Activated CD4-positive, alpha-beta T cell treated with anti-CD3 and anti-CD28 coated beads, Interleukin-2, Interleukin-6, amounts not matched to agents 100 ng/mL and 50 ng/mL, durations not matched to agents 16 hours and 8 hours (primary cell): ENCODE measurements around the gene CSF3R.

ENCODE experiments used
- DNase-seq: peaks from one replicate; pipeline ENCODE4 v3.0.0-alpha.2; 2020

Gene CSF3R

GRCh38 chr1:36453600-36454388 lies 28.9 kb downstream of the CSF3R start:
- no peak for DNase-seq

- no peak for DNase-seq
Measured at GRCh38 chr1:36453051-36453450, 29.7 kb downstream of the CSF3R start.

GRCh38 chr1:36450919-36451305 lies 31.8 kb downstream of the CSF3R start:
- no peak for DNase-seq

DNA sequence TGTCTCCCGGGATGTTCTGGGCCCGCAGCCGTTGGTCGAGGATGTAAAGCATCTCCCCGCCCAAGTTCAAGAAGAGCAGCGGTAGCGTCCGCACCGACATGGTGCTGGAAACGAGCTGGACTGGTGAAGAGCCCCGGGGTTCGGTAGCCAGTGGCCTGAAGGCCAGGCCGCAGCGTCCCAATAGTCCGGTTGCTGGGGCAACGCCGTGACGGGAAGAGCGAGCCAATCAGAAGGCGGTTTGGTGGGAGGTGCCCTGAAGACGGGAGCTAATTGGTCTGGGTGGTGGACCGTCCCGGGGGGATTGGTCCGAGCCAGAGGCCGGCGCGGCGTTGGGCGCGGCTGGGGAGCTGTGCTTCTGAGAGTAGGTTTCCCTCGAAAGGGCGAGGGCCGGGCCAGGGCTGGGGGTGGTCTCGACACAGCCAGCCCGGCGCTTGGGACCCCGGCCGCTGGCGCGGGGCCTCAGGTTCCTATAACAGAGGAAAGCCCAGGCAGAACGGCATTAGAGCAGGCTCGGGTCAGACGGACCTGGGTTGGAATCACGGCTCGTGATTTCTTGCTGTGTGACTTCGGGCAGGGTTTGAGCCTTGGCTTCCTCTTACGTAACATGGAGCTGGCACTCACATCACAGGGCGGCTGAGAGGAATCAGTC lies 32.3 kb downstream of the CSF3R start, which contains the start of gene OSCP1:
TSS of gene OSCP1 (minus strand) at position 182 of the 649 bp plus-strand sequence. CDS start at position 100, 82 bp downstream.
- DNase-seq: peak; percentile 96

GRCh38 chr1:36448530-36449056 lies 34.1 kb downstream of the CSF3R start:
- no peak for DNase-seq

DNA sequence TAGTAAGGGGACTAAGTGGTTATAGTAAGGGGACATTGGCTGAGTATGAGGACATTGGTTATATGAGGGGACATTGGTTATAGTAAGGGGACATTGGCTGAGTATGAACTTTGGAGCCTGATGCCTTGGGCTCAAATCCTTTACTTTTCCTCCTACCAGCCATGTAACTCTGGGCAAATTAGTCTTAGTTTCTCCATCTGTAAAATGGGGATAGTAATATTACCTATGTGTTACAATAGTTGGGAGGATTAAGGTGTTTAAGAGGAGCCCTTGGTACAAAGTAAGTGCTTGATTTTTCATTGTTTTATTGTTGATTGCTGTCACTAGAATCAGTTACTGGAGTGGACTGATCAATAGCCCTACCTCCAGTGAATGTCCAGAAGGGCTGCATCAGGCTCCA lies 35.3 kb downstream of the CSF3R start:
- no peak for DNase-seq

DNA sequence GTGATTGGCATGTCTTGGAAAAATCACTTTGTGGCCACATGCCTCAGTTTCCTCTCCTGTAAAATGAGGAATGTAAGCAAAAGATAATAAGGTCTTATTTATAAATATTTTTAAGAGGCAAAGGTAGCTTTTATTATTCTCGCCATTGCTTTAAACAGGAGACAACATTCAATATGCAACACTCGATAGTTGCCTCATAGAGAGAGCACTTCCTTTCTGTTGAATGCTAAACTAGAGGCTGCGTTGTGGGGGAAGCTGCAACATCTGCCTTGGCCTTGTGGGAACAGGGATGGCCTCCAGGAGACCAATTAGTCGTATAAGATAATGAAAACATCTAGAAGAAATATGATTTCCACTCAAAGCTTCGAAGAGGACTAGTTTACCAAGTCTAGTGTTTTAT lies 36.0 kb downstream of the CSF3R start:
- no peak for DNase-seq

GRCh38 chr1:36446271-36446670 lies 36.4 kb downstream of the CSF3R start:
- peak; percentile 49 for DNase-seq

- no peak for DNase-seq
Measured at GRCh38 chr1:36443297-36443696, 39.4 kb downstream of the CSF3R start.

DNA sequence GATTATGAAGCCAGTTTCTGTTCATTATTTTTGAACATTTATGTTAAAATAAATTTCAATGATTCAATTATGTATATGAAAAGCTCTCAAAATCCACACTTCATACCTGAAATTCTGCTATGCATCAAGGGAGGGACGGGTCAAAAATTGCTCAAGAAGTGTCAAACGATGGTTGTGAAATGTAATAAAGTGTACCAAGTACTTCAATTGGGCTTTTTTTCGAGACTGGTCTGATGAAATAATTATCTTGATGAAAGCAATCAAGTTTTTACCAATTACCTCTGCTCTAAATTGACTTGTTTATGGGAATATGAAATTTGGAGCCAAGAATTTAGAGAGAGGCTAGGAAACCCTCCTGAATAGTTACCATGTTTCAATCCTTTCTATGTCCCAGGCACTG lies 40.4 kb downstream of the CSF3R start:
- no peak for DNase-seq

DNA sequence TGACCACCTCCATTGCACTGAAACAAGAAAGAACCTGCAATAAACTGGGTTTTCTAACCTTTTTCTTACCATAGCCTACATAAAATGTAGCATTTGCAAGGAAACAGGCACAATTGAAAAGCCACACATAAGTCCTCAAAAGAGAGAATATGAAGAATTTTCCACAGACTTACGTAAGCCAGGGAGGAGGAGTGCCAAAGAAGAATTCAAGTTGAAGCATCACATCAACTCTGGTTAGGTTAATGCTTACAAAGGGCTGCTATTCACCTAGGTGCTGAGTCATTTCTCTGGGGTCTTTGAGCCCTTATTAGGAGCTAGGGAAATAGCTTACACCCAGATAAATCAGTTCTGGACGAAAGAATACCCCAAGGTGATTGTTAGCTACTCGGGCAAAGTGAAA lies 42.1 kb downstream of the CSF3R start:
- DNase-seq: no peak

- DNase-seq: no peak
Measured at GRCh38 chr1:36440044-36440443, 42.7 kb downstream of the CSF3R start.

GRCh38 chr1:36438715-36439114 lies 44.0 kb downstream of the CSF3R start:
- no peak for DNase-seq

GRCh38 chr1:36436821-36437220 lies 45.9 kb downstream of the CSF3R start:
- DNase-seq: no peak

DNA sequence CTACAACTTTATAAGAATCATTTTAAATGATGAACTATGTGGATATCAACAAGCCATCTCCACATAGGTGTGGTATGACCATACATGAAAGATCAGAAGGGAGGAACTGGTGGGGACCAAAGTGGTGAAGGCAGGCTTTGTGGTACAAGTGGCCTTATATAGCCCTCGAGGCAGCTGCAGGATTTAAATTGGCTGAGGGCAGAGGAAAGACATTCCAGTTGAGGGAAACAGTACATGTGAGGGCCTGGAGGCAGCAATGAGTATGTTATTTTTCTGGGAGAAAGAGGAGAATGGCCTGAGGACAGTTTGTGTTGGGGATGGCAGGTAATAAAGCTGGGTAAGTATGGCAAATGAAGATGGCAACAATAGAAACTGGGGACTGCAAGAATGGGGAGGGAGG lies 49.6 kb downstream of the CSF3R start:
- no peak for DNase-seq

DNA sequence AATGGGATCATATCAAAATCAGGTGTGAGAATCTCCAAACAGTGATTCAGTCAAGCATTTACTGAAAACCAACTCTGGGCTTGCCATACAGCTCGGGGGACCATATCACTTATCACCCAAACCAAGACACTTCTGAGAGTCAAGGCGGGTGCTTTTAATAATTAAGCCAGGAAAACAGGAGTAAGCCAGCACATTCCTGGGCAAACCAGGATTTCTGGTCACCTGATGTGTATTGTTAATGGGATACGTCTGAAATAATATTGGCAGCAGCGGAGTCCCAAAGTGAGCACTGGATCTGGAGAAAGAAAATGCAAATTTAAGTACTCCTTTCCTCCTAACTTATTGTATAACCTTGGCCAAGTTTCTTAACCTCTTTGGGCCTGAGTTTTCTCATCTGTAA lies 50.1 kb downstream of the CSF3R start:
- DNase-seq: no peak

GRCh38 chr1:36425791-36426190 lies 56.9 kb downstream of the CSF3R start:
- DNase-seq: no peak

- no peak for DNase-seq
Measured at GRCh38 chr1:36421649-36422048, 61.1 kb downstream of the CSF3R start.

GRCh38 chr1:36420836-36421317 lies 61.8 kb downstream of the CSF3R start:
- peak; percentile 94 for DNase-seq

- DNase-seq: no peak
Measured at GRCh38 chr1:36420409-36420808, 62.3 kb downstream of the CSF3R start.

DNA sequence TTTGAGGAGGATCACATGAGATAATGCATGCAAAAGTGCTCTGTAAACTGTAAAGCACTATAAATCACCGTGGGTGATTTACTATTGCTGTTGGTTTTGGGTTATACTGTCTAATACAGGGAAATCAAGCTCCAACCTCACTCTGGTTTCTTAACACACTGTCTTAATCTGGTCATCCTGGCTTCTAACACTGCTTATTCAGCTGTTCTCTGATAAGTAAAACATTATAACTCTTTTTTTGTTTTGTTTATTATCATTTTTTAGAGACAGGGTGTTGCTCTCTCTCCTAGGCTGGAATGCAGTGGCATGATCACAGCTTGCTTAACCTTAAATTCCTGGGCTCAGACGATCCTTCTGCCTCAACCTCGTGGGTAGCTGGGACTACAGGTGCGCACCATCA lies 63.1 kb downstream of the CSF3R start:
- DNase-seq: no peak

GRCh38 chr1:36419140-36419539 lies 63.6 kb downstream of the CSF3R start:
- DNase-seq: no peak

- DNase-seq: no peak
Measured at GRCh38 chr1:36417931-36418330, 64.8 kb downstream of the CSF3R start.
